Measurements from ENCODE around the gene GATA3.

GRCh38 chr10:8116474-8116873 lies 62.0 kb downstream of the GATA3 start:
- TF ChIP-seq CTCF (IDR thresholded peaks at IDR 0.05; ENCODE audit: insufficient read depth, low read length): no peak
- TF ChIP-seq POLR2AphosphoS5 (IDR thresholded peaks at IDR 0.05; ENCODE audit: low read depth): no peak
- TF ChIP-seq GABPA (IDR thresholded peaks at IDR 0.05; ENCODE audit: low read depth): no peak
- TF ChIP-seq REST (IDR thresholded peaks at IDR 0.05; ENCODE audit: insufficient replicate concordance, low read depth): no peak
- no peak for TF ChIP-seq SPI1 (IDR thresholded peaks at IDR 0.05; ENCODE audit: borderline replicate concordance, low read depth)

Measured in HL-60 (cell line).